Tibial artery (tissue), 4 donors: Measurements from ENCODE around the gene EDAR.

ENCODE experiments used
- DNase-seq, 2 donors: peaks; one replicate each; pipeline ENCODE4 v3.0.0-alpha.2; 2019
- H3K27ac ChIP-seq, 2 donors: fragments of 200-600 bp; sonication (generic) in 1 of 2; 1 replicate in 1 of 2; 2 replicates in 1 of 2; pipeline ENCODE4 v1.5.1; 2018 to 2019; ENCODE audit warnings: mild to moderate bottlenecking in 1 of 2
- H3K27me3 ChIP-seq, 2 donors: fragments of 200-600 bp; sonication (generic) in 1 of 2; one replicate each; pipeline versions ENCODE4 v1.5.1 to v1.6.0; 2016 to 2019
- H3K36me3 ChIP-seq, 3 donors: fragments of 200-600 bp; sonication (generic) in 2 of 3; one replicate each; pipeline ENCODE4 v1.5.1; 2016 to 2019; ENCODE audit warnings: mild to moderate bottlenecking in 2 of 3
- H3K4me1 ChIP-seq, 4 donors: fragments of 200-600 bp; sonication (generic) in 2 of 4; 1 replicate in 3 of 4; 2 replicates in 1 of 4; pipeline ENCODE4 v1.5.1; 2016 to 2019
- H3K4me3 ChIP-seq, 2 donors: fragments of 200-600 bp; sonication (generic) in 1 of 2; 1 replicate in 1 of 2; 2 replicates in 1 of 2; pipeline ENCODE4 v1.5.1; 2018 to 2019; ENCODE audit warnings: mild to moderate bottlenecking in 2 of 2
- H3K9me3 ChIP-seq, 3 donors: fragments of 200-600 bp; sonication (generic) in 1 of 3; one replicate each; pipeline ENCODE4 v1.5.1; 2016 to 2019
- intact Hi-C: fragments of 100-400 bp; cut with DNase I; formaldehyde crosslinking; loops from one replicate; pipeline ENCODE4 v1.15.0; 2023; ENCODE audit warnings: low total_unique reads
- TF ChIP-seq, protein P1 (sequence below), 2 experiments: fragments of 200-600 bp in 1 of 2; fragments of 450-650 bp in 1 of 2; IDR thresholded peaks; one replicate each; pipeline ENCODE4 v1.5.1; 2017 to 2019; ENCODE audit warnings: antibody characterized with exemption in 2 of 2, mild to moderate bottlenecking in 1 of 2, moderate library complexity in 1 of 2

Gene EDAR

GRCh38 chr2:109001201-109001600 is 12.2 kb upstream of the EDAR start:
- no peaks in the 10 kb centered on the region for H3K36me3 ChIP-seq
- no peak overlapping the region for H3K4me3 ChIP-seq
- TF ChIP-seq, protein P1, sequence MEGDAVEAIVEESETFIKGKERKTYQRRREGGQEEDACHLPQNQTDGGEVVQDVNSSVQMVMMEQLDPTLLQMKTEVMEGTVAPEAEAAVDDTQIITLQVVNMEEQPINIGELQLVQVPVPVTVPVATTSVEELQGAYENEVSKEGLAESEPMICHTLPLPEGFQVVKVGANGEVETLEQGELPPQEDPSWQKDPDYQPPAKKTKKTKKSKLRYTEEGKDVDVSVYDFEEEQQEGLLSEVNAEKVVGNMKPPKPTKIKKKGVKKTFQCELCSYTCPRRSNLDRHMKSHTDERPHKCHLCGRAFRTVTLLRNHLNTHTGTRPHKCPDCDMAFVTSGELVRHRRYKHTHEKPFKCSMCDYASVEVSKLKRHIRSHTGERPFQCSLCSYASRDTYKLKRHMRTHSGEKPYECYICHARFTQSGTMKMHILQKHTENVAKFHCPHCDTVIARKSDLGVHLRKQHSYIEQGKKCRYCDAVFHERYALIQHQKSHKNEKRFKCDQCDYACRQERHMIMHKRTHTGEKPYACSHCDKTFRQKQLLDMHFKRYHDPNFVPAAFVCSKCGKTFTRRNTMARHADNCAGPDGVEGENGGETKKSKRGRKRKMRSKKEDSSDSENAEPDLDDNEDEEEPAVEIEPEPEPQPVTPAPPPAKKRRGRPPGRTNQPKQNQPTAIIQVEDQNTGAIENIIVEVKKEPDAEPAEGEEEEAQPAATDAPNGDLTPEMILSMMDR (IDR thresholded peaks at IDR 0.05): no peak
- no peak overlapping the region for H3K27ac ChIP-seq
- no peaks in the 10 kb centered on the region for H3K4me1 ChIP-seq
- DNase-seq: no peak
- no peaks in the 10 kb centered on the region for H3K9me3 ChIP-seq
- peaks cover 0 to 3% of the 10 kb centered on the region in 2 donors for H3K27me3 ChIP-seq
- intact Hi-C loops: no loop called here

GRCh38 chr2:109000738-109001137 is 11.7 kb upstream of the EDAR start:
- no peaks in the 10 kb centered on the region for H3K9me3 ChIP-seq
- no peak overlapping the region for H3K27ac ChIP-seq
- H3K27me3 ChIP-seq: peaks cover 0 to 3% of the 10 kb centered on the region in 2 donors
- no peak for DNase-seq
- TF ChIP-seq, protein P1 (IDR thresholded peaks at IDR 0.05): no peak
- intact Hi-C loops: no loop called here
- H3K36me3 ChIP-seq: no peaks in the 10 kb centered on the region
- H3K4me1 ChIP-seq: no peaks in the 10 kb centered on the region
- no peak overlapping the region for H3K4me3 ChIP-seq

DNA sequence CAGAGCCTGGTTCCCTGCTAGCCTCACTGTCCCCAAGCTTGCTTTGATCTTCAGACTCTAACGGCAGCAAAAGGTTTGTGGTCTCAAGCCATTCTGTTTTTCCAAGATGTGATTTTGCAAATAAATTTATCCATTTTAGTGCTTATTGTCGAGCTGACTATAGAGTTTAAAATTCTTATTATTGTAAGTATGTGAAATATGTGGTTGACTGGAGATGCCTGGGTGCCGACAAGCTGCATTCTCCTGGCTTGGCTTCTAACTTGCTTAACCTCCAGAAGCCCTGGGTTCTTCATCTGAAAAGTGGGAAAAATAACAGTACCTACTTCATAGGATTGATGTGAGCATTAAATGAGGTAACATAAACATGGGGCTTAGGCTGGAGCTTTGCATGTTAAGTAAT is 9.9 kb upstream of the EDAR start:
- Histone ChIP-seq H3K27me3 (peaks cover 0 to 3% of the 10 kb centered on the region in 2 donors), H3K27ac (no peak overlapping the region), H3K4me1 (no peaks in the 10 kb centered on the region), H3K36me3 (no peaks in the 10 kb centered on the region), H3K9me3 (no peaks in the 10 kb centered on the region), H3K4me3 (no peak overlapping the region)
- TF ChIP-seq, protein P1 (IDR thresholded peaks at IDR 0.05): no peak
- DNase-seq: no peak
- intact Hi-C loops: no loop called here

DNA sequence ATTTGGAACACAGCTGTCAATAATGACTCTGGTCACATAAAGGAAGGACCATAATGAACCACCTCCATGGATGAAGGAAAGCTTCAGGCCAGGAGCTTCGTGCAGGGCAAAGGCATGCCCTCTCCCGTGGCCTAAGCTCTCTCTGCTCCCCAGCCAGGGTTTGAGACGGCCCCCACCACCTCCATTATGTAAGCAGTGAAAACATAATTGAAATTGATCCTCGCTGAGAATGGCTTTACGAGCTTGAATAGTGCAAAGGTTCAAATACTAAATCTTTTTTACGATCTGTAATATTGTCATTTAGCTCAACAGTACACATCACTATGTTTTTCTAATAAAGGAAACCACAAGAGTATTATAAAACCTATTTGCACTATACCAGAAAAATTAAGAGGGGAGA is 5.2 kb upstream of the EDAR start:
- intact Hi-C loops: no loop called here
- Histone ChIP-seq H3K27me3 (peaks cover 0 to 4% of the 10 kb centered on the region in 2 donors), H3K4me1 (no peaks in the 10 kb centered on the region), H3K4me3 (no peak overlapping the region), H3K36me3 (no peaks in the 10 kb centered on the region), H3K27ac (no peak overlapping the region), H3K9me3 (no peaks in the 10 kb centered on the region)
- TF ChIP-seq, protein P1 (IDR thresholded peaks at IDR 0.05): no peak
- DNase-seq: no peak

GRCh38 chr2:108993095-108993937 is 4.3 kb upstream of the EDAR start:
- Histone ChIP-seq H3K9me3 (no peaks in the 10 kb centered on the region), H3K4me3 (no peak overlapping the region), H3K27ac (no peak overlapping the region), H3K36me3 (no peaks in the 10 kb centered on the region), H3K4me1 (no peaks in the 10 kb centered on the region), H3K27me3 (peaks cover 0 to 12% of the 10 kb centered on the region in 2 donors)
- intact Hi-C loops: no loop called here
- no peak for DNase-seq
- TF ChIP-seq, protein P1 (IDR thresholded peaks at IDR 0.05): no peak
